ENCODE measurements around the gene ATP13A4. TPM values are rescaled to one million over a fixed set of nuclear protein-coding genes. Genes with fewer than 3 reads are reported as not detected.

ATP13A4 gene
- total RNA-seq, 6 experiments from 2014 or later = 0.06 to 1.3 (median 0.61) TPM

DNA sequence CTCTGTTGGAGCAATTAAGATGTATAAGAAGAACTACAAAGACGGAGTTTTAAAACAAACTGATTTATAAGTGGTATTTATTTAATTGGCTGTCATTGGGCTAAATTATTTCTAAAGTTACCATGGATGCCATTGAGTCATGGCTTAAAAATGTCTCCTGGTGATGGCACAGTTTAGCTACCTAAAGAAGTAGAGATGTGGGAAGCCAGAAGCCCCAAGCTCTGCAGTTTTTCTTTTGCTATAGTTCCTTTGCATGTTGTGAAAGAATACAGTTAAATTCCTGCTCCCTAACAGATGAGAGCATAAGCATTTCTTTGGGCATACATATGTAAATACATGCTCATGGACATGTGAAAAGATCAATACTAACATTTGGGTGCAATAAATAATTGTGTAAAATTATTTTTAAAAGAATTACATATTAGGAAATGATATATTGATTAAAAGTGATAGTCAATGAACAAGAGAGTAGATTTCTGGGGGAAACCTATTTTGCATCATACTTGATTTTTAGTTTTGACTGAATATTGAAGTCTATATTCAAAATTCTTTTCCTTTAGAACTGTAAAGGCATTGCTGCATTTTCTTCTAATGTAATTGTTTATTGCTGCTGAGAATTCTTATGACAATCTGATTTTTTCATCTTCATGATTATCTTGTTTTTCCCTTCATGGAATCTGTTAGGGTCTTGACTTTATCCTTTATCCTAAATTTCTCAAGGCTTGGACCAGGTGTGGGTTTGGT is 40.4 kb upstream of the ATP13A4 start:
- ATAC-seq = no peak
- intact Hi-C loops (cut with DNase I) = no loop called here
- TF ChIP-seq POLR2A (IDR thresholded peaks at IDR 0.05) = no peak
- TF ChIP-seq, protein P1, sequence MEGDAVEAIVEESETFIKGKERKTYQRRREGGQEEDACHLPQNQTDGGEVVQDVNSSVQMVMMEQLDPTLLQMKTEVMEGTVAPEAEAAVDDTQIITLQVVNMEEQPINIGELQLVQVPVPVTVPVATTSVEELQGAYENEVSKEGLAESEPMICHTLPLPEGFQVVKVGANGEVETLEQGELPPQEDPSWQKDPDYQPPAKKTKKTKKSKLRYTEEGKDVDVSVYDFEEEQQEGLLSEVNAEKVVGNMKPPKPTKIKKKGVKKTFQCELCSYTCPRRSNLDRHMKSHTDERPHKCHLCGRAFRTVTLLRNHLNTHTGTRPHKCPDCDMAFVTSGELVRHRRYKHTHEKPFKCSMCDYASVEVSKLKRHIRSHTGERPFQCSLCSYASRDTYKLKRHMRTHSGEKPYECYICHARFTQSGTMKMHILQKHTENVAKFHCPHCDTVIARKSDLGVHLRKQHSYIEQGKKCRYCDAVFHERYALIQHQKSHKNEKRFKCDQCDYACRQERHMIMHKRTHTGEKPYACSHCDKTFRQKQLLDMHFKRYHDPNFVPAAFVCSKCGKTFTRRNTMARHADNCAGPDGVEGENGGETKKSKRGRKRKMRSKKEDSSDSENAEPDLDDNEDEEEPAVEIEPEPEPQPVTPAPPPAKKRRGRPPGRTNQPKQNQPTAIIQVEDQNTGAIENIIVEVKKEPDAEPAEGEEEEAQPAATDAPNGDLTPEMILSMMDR (IDR thresholded peaks at IDR 0.05) = no peak
- Histone ChIP-seq H3K9me3 (no peaks in the 10 kb centered on the region), H3K4me1 (peaks cover 0 to 9% (median 4%) of the 10 kb centered on the region in 4 donors), H3K27ac (no peak overlapping the region), H3K27me3 (no peaks in the 10 kb centered on the region), H3K4me3 (no peak overlapping the region), H3K36me3 (no peaks in the 10 kb centered on the region)
- DNase-seq = no peak
- 85% methylated on average over 1 of the region's 1 CpG for WGBS (ENCODE audit: insufficient coverage, low coverage, low lambda C conversion rate, missing lambda C conversion rate)

DNA sequence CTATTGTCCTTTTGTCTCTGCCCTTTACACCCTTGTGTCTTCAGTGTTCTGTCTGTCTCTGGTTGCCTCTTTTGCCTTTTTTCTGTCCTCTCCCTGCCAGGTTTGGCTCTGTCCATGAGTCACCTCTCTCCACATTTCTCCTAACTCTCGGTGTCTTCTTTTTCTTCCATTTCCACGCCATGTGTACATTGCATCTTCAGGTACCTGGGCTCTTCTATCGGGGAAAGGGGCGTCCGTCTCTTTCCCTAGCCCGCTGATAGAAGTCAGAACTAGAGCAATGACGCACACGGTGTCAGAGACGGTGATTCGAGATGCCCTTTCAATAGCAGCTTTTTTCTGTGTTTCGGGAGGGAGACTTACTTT is 39.0 kb upstream of the ATP13A4 start:
- H3K27me3 ChIP-seq = no peaks in the 10 kb centered on the region
- ATAC-seq = peak in 2 of 4 donors; percentile 1 to 6
- intact Hi-C loops (cut with DNase I) = no loop called here
- DNase-seq = no peak
- H3K36me3 ChIP-seq = no peaks in the 10 kb centered on the region
- no peak for TF ChIP-seq POLR2A (IDR thresholded peaks at IDR 0.05)
- TF ChIP-seq, protein P1 (IDR thresholded peaks at IDR 0.05) = no peak
- WGBS (ENCODE audit: insufficient coverage, low coverage, low lambda C conversion rate, missing lambda C conversion rate) = 0% methylated on average over 11 of the region's 11 CpGs
- H3K4me3 ChIP-seq = peak overlapping the region; percentile 78 to 98 (median 81)
- peaks cover 0 to 9% (median 4%) of the 10 kb centered on the region in 4 donors for H3K4me1 ChIP-seq
- no peaks in the 10 kb centered on the region for H3K9me3 ChIP-seq
- peak overlapping the region; percentile 89 to 91 (median 89) for H3K27ac ChIP-seq

GRCh38 chr3:193592841-193593667 is 38.4 kb upstream of the ATP13A4 start, which contains the start of gene OPA1:
TSS of gene OPA1 (plus strand) at chr3:193593208. CDS start at chr3:193593378, 170 bp downstream.
- Histone ChIP-seq H3K4me1 (peaks cover 0 to 9% (median 4%) of the 10 kb centered on the region in 4 donors), H3K4me3 (peak within 1 kb of the TSS; percentile 78 to 98 (median 81)), H3K9me3 (no peaks in the 10 kb centered on the region), H3K36me3 (no peaks in the 10 kb centered on the region), H3K27me3 (no peaks in the 10 kb centered on the region), H3K27ac (peak within 1 kb of the TSS; percentile 89 to 91 (median 89))
- 1% methylated on average over 20 of the region's 55 CpGs for WGBS (ENCODE audit: insufficient coverage, low coverage, low lambda C conversion rate, missing lambda C conversion rate)
- peak; percentile 97 to 98 (median 98) for DNase-seq
- intact Hi-C loops (cut with DNase I) = no loop called here
- peak; percentile 82 for TF ChIP-seq POLR2A (IDR thresholded peaks at IDR 0.05)
- TF ChIP-seq, protein P1 (IDR thresholded peaks at IDR 0.05) = peak; percentile 19 to 47 (median 38)
- peak; percentile 95 to 98 (median 96) for ATAC-seq

DNA sequence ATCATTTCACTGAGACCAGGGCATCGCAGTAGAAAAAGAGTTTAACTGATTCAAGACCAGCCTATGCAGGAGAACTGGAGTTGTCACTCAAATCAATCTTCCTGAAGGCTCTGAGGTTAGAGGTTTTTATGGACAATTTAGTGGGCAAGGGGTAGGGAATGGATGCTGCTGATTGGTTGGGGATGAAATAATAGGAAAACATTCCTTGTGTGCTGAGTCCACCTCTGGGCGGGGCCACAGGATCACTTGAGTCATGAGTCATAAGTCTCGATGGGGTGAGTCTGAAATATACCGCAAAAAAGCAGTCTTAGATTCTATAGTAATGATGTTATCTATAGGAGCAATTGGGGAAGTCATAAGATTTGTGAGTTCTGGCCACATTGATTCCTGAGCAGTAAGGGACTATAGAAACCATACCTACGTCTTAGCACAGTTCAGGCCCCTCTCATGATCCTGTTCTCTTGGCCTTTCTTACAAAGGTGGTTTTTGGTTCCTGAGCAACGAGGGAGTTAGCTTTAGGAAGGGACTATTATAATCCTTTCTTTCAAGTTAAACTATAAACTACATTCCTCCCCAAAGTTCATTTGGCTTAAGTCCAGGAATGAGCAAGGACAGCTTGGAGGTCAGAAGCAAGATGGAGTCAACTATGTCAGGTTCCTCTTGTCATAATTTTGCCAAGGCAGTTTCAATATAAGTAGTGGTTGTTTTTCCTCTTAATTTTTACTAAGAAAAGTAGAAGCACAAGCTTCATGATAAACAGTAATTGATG is 35.6 kb upstream of the ATP13A4 start:
- no peaks in the 10 kb centered on the region for H3K36me3 ChIP-seq
- no peak overlapping the region for H3K27ac ChIP-seq
- no peak overlapping the region for H3K4me3 ChIP-seq
- 82% methylated on average over 4 of the region's 6 CpGs for WGBS (ENCODE audit: insufficient coverage, low coverage, low lambda C conversion rate, missing lambda C conversion rate)
- DNase-seq (no peak), ATAC-seq (no peak)
- intact Hi-C loops (cut with DNase I) = no loop called here
- no peaks in the 10 kb centered on the region for H3K27me3 ChIP-seq
- peaks cover 0 to 9% (median 4%) of the 10 kb centered on the region in 4 donors for H3K4me1 ChIP-seq
- no peak for TF ChIP-seq POLR2A (IDR thresholded peaks at IDR 0.05)
- TF ChIP-seq, protein P1 (IDR thresholded peaks at IDR 0.05) = no peak
- no peaks in the 10 kb centered on the region for H3K9me3 ChIP-seq

Data from right lobe of liver (tissue), 6 donors.